Daoy (cell line): ENCODE results near the gene INO80. TPM values are rescaled to one million over a fixed set of nuclear protein-coding genes. Genes with fewer than 3 reads are reported as not detected.
A peak's percentile ranks its signal among the peaks of the same experiment; 100 is the strongest.
"Not testable (repeated sequence)": the region's sequence is repeated elsewhere in the genome, so short reads cannot be mapped to it uniquely, and the experiment has no call there.

Experiments used
- DNase-seq: peaks from one replicate; pipeline ENCODE4 v3.0.0-alpha.2; 2015; ENCODE audit warnings: low read depth
- total RNA-seq: library from RNA; depleted of rRNA; stranded (reverse); fragments of >200 nt; shearing (Covaris generic); gene quantifications from 2 replicates; pipeline ENCODE4 v1.2.3, GENCODE V29; 2014; rRNA removed

Gene INO80, protein sequence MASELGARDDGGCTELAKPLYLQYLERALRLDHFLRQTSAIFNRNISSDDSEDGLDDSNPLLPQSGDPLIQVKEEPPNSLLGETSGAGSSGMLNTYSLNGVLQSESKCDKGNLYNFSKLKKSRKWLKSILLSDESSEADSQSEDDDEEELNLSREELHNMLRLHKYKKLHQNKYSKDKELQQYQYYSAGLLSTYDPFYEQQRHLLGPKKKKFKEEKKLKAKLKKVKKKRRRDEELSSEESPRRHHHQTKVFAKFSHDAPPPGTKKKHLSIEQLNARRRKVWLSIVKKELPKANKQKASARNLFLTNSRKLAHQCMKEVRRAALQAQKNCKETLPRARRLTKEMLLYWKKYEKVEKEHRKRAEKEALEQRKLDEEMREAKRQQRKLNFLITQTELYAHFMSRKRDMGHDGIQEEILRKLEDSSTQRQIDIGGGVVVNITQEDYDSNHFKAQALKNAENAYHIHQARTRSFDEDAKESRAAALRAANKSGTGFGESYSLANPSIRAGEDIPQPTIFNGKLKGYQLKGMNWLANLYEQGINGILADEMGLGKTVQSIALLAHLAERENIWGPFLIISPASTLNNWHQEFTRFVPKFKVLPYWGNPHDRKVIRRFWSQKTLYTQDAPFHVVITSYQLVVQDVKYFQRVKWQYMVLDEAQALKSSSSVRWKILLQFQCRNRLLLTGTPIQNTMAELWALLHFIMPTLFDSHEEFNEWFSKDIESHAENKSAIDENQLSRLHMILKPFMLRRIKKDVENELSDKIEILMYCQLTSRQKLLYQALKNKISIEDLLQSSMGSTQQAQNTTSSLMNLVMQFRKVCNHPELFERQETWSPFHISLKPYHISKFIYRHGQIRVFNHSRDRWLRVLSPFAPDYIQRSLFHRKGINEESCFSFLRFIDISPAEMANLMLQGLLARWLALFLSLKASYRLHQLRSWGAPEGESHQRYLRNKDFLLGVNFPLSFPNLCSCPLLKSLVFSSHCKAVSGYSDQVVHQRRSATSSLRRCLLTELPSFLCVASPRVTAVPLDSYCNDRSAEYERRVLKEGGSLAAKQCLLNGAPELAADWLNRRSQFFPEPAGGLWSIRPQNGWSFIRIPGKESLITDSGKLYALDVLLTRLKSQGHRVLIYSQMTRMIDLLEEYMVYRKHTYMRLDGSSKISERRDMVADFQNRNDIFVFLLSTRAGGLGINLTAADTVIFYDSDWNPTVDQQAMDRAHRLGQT (N-terminal part only)
- total RNA-seq, result 19.4 and 20.7 TPM in 2 replicates

DNA sequence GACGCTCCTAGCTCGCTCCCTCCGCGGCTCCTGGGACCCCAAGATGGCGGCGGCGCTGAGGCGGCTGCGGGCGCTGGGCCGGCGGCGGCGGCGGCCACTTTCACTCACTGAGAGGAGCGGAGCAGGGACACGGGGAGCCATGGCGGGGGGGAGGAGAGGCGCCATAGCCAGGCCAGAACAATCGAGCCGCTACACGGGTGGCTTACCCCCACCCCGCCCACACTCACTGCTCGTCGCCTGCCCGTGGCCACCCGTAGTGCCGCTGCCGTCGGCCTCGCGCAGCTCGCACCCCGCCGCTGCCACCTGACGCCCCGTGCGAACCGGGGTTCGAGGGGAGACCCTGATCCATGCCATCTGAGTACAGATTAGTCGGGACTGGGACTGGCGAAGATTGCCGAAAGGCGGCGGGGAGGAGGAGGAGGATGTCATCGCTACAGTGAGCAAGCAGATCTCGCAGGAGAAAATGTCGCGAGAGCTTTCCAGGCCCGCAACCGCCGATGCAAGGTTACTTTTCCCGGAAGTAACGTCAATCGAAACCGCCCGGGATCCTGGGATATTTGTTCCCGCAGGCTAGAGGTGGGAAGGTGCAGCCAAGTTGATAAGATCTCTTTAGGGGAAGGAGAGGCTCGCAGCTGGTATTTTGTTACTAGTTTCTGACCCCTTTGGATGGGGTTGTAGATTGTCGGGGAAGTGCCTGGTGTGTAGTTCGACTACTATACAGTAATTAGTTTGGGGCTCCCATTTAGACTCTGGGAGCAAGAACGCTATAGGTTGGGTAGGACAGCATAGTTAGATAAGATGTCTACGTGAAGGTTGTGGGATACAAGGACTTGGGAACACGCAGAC, at the start of gene INO80:
TSS of gene INO80 (minus strand) at position 165 of the 846 bp plus-strand sequence. CDS start 19,970 bp downstream, outside the sequence.
- DNase-seq, result peak; percentile 98

DNA sequence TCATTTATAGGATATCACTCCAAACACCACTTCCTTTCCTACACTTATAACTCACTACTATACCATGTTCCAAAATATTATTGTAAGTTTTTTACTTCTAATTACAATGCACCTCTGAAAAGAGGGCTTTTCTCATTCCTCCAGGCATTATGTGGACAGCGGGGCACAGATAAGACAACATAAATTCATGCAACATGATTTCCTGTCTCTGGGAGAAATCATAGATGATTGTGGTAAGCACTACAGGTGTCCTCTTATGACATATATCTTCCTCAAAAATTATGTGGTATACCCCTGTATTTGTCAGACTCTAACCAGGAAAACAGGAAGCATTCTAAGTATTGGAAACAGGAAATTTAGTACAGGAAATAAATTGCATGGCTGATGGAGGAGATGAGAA, 45.7 kb upstream of the INO80 start:
- no peak for DNase-seq

DNA sequence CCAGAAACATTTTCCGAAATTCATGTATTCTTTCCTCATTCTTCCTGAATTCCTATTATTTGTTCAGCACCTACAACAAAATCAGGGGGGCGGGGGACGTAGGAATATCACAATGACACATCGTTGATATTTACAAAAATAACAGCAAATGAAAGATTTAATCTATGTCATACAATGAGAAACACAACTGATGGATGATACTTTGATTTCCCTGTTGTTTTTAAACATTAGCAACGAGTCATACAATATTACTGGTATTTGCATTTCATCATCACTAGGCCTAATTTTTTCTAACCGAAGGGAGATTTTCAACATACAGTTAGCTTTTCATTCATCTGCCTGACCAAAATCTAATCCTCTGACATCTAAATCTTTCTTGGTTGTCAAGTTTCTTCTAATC, 45.3 kb upstream of the INO80 start:
- no peak for DNase-seq

DNA sequence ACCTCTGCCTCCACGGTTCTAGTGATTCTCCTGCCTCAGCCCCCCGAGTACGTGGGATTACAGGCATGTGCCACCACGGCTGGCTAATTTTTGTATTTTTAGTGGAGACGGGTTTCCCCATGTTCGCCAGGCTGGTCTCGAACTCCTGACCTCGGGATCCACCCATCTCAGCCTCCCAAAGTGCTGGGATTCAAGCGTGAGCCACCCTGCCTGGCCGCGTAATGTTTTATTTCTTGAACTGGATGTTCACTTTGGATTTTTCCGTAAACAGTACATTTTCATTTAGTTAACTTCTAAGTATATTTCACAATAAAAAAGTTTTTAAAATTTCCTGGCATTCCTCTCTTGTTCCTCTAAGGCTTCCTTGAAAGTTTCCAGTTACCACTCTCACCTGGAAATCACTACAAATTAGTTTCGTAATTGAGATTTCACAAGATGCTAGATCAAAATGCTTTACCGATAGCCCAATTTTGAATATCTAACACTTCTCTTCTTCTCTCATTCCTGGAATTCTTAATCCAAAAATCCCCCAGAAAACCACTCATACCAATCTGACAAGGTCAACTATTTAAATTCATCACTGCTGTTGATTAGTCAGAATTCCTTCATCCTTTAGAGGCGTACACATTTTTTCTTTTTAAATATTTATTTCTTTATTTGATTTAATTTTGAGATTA, 44.7 kb upstream of the INO80 start:
- no peak for DNase-seq

DNA sequence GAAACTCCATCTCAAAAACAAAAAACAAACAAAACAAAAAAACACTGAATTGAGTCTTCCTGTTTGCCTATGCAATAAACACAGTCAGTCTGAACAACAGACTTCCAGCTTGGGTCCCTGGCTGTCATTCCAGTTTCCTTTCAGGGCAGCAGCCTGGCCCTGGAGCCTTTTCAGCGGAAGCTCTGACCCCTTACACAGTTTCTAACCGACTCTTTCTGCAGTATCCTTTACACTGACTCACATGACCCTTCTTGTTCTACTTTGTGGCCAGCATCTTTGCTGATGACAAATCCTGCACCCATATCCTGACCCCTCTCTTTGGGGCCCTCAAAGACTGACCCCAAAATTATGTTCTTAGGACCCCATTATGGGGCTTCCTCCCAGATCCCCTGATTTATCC, 38.3 kb upstream of the INO80 start:
- DNase-seq, result peak; percentile 6

DNA sequence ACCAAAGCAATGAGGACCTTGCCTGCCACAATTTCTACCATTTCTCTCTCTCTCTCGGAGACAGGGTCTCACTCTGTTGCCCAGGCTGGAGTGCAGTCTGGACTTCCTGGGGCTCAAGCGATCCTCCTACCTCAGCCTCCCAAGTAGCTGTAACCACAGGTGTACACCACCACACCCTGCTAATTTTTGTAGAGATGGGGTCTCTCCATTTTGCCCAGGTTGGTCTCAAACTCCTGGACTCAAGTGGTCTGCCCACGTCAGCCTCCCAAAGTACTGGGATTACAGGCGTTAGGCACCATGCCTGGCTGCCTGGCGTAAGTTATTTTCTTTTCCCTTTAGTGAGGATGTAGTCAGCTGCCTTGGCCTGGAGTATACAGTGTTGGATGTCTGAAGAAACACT, 37.7 kb upstream of the INO80 start:
- no peak for DNase-seq

DNA sequence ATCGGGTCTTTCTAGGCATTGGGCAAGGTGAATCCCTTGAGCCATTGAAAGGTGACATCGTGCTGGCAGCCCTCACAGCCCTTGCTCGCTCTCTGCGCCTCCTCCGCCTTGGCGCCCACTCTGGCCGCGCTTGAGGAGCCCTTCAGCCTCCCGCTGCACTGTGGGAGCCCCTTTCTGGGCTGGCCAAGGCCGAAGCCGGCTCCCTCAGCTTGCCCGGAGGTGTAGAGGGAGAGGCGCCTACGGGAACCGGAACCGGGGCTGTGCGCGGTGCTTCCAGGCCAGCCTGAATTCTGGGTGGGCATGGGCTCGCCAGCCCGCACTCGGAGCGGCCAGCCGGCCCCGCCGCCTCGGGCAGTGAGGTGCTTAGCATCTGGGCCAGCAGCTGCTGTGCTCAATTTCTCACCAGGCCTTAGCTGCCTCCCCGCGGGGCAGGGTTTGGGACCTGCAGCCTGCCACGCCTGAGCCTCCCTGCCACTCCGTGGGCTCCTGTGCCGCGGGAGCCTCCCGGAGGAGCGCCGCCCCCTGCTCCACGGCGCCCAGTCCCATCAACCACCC, 35.4 kb upstream of the INO80 start:
- DNase-seq, result no peak

DNA sequence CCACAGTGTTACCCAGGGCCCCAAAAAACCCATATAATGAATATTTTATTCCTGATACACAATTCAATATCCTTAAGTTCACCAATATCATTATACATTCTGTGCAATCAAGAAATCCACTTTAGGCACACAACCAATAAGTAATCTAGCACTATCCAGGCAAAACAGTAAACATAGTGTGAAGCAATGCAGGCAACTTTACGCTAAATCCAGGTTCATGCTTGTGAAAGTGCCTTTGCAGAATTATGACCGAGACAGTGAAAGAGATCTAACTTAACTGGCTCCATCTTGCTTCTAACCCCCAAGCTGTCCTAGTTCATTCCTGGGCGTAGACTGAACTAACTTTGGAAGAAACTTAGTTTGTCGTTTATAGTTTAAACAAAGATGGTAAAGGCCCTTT, 34.2 kb upstream of the INO80 start:
- no peak for DNase-seq

DNA sequence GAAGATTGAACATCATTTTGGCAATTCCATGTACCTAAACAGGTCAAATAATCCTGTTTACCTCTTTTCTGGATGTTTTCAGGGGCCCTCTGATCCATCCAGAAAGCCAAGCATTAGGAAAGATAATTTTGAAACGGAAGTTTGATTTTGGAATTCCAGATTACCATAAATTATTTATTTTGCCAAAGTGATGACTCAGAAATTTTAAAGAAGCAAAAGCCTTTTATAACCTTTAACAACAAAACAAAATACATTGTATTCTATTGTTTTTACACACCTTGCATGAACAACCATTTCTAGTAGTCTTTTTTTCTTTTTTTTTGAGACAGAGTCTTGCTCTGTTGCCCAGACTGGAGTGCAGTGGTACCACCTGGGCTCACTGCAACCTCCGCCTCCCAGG, 32.0 kb upstream of the INO80 start:
- DNase-seq, result no peak

DNA sequence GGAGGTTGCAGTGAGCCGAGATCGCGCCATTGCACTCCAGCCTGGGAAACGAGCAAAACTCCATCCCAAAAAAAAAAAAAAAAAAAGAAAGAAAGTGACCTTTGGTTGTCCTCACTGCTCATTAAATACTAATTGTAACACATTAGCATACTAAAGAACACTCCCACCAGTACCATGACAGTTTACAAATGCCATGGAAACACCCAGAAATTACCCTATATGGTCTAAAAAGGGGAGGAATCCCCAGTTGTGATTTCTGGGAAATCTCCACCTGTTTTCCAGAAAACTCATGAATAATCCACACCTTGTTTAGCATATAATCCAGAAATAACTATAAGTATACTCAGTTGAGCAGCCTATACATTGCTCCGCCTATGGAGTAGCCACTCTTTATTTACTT, 23.5 kb upstream of the INO80 start:
- DNase-seq, result no peak

DNA sequence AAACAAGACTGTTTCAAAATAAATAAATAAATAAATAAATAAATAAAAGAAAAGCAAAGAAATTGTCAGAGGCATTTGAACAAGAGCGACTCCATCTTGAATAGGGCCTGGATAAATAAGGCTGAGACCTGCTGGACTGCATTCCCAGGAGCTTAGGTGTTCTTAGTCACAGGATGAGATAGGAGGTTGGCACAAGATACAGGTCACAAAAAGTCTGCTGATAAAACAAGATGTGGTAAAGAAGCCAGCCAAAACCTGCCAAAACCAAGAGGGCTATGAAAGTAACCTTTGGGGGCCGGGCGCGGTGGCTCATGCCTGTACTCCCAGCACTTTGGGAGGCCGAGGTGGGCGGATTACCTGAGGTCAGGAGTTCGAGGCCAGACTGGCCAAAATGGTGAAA, 23.0 kb upstream of the INO80 start:
- DNase-seq, result peak; percentile 10

DNA sequence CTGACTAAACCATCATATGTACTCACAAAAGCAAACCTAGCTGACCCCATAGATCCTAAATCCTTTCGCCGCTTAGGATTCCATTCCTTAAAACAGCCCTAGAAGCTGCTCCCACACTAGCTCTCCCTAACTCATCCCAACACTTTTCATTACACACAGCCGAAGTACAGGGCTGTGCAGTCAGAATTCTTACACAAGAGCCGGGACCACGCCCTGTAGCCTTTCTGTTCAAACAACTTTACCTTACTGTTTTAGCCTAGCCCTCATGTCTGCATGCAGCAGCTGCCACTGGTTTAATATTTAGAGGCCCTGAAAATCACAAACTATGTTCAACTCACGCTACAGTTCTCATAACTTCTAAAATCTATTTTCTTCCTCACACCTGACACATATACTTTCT, 19.5 kb upstream of the INO80 start:
- DNase-seq, result not testable (repeated sequence)

DNA sequence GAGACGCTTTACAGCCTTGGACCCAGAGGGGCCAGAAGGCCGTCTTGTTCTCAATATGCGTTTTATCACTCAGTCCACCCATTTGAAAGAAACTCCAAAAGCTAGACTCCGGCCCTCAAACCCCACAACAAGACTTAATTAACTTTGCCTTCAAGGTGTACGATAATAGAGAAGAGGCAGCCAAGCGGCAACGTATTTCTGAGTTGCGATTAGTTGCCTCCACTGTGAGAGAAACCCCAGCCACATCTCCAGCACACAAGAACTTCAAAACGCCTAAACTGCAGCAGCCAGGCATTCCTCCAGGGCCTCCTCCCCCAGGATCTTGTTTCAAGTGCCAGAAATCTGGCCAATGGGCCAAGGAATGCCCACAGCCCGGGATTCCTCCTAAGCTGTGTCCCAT, 17.4 kb upstream of the INO80 start:
- no peak for DNase-seq

DNA sequence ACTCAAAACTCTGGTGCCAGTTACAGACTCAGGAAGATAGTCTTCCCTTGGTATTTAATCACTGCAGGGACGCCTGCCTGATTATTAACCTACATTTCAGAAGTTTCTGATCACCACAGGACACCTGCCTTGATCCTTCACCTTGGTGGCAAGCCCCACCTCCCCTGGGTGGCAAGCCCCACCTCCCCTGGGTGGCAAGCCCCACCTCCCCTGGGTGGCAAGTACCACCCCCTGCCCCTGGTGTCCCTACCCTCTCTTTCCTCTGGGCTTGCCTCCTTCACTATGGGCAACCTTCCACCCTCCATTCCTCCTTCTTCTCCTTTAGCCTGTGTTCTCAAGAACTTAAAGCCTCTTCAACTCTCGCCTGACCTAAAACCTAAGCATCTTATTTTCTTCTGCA, 16.0 kb upstream of the INO80 start:
- DNase-seq, result not testable (repeated sequence)

DNA sequence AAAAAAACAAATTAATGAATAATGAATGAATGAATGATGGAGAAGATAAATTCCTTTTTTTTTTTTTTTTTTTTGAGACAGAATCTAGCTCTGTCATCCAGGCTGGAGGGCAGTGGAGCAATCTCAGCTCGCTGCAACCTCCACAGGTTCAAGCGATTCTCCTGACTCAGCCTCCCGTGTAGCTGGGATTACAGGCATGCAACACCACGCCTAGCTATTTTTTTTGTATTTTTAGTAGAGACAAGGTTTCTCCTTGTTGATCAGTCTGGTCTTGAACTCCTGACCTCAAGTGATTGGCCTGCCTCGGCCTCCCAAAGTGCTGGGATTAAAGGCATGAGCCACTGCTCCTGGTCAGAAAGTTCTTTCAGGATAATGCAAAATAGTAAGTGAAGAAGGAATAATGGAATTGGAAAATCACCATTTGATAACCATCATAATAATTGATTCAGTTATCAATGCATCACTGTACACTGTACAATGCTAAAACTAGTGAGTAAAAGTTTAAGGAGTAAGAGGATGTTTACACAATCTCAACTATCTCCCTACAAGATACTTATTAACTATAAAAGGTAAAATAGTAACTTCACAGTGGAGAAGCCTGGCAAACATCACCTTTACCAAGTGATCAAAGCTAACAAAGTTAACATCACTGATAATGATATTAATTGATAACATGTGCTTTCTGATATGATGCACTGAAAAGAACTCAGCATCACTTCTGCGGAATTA, 12.3 kb upstream of the INO80 start:
- no peak for DNase-seq

DNA sequence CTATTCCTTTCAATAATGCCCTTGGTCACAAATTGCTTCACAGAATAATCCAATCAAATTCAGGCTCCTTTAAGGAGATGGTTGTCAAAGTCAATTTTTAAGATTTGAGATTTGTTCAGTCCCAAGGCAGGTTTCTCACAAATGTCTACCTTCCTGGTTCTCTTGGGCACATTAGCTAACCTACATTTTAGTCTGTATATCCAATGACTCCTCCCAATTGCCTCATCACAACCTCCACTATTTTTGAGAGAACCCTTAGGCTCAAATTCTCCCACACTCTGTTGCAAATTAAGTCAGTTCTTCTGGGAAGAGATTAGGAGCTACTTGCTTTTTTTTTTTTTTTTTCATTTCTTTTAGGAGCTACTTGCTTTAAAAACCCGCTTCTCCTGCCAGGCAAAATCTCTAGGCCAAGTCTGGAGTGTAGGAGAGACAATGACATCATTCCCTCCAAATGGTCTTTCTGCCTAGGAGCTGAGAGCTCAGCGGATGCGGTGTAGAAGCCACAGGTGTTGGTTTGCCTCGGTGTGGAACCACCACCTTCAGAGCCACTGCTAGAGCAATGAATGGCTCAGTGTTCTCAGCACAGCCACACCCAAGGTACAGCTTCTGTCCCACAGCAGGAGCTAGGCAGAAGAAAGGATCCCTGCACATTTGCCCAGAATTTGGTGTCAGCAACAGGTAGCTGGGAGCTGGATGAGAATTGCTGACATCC, 10.0 kb upstream of the INO80 start:
- DNase-seq, result peak; percentile 9

DNA sequence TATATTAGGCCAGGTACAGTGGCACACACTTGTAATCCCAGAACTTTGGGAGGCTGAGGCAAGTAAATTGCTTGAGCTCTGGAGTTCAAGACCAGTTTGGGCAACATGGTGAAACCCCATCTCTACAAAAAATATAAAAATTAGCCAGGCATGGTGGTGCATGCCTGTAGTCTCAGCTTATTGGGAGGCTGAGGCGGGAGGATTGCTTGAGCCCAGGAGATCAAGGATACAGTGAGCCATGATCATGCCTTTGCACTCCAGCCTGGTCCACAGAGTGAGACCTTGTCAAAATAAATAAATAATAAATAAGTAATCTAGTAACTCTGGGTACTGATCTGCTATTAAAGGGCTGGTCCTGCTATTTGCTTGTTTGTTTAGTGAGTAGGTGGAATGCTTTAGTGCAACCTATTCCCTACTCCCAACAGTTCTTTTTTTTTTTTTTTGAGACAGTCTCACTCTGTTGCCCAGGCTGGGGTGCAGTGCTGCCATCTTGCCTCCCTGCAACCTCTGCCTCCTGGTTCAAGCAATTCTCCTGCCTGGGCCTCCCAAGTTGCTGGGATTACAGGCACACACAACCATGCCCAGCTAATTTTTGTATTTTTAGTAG, 9.1 kb upstream of the INO80 start:
- no peak for DNase-seq

DNA sequence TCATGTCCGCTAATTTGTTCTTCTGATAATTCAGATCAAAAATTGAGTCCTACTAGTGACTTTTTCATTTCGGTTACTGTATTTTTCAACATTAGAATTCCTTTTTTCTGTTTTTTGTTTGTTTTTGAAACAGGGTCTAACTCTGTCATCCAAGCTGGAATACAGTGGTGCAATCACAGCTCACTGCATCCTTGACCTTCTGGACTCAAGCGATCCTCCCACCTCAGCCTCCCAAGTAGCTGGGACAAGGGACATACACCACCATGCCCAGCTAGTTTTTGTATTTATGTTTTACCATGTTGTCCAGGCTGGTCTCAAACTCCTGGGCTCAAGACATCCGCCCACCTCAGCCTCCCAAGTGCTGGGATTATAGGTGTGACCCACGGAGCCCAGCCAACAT, 8.0 kb upstream of the INO80 start:
- DNase-seq, result no peak

DNA sequence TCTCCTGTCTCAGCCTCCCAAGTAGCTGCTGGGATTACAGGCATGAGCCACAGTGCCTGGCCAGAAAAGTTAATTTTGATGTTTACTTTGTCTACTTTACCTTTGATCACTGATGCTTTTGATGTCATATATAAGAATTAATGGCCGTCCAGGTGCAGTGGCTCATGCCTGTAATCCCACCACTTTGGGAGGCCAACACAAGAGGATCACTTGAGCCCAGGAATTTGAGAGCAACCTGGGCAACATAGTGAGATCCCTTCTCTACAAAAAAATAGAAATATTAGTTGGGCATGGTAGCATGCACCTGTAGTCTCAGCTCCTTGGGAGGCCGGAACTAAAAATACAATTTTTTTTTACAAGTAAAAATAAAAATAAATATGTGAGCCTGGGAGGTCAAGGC, 6.8 kb upstream of the INO80 start:
- DNase-seq, result no peak
